ENCODE measurements around the gene MAP2K7. TPM values are rescaled to one million over a fixed set of nuclear protein-coding genes. Genes with fewer than 3 reads are reported as not detected.

MAP2K7 gene
- total and polyA plus RNA-seq, 12 donors, result 13.1 to 53.8 (median 24.6) TPM

GRCh38 chr19:7873304-7874075 lies 30.2 kb upstream of the MAP2K7 start:
- ATAC-seq (no peak), DNase-seq (no peak)
- H3K27ac ChIP-seq, result no peak overlapping the region
- intact Hi-C loops (cut with DNase I), result no loop called here
- H3K36me3 ChIP-seq, result no peaks in the 10 kb centered on the region
- 10% methylated on average over 51 to 53 of the region's 53 CpGs for WGBS, 2 donors
- no peaks in the 10 kb centered on the region for H3K9me3 ChIP-seq
- peaks cover 6 to 59% (median 36%) of the 10 kb centered on the region in 7 donors for H3K27me3 ChIP-seq
- H3K4me1 ChIP-seq, result peaks cover 8 to 54% (median 34%) of the 10 kb centered on the region in 9 donors
- TF ChIP-seq CTCF (IDR thresholded peaks at IDR 0.05), result no peak
- H3K4me3 ChIP-seq, result peak overlapping the region in 7 of 10 donors; percentile 30 to 49 (median 41)

- ATAC-seq (peak in 1 of 8 donors; percentile 19), DNase-seq (no peak)
- Histone ChIP-seq H3K27me3 (peaks cover 6 to 54% (median 36%) of the 10 kb centered on the region in 7 donors), H3K4me3 (peak within 1 kb of the TSS in 9 of 10 donors; percentile 26 to 49 (median 36)), H3K9me3 (no peaks in the 10 kb centered on the region), H3K36me3 (no peaks in the 10 kb centered on the region), H3K27ac (no peak within 1 kb of the TSS), H3K4me1 (peaks cover 2 to 46% (median 26%) of the 10 kb centered on the region in 9 donors)
- no peak for TF ChIP-seq CTCF (IDR thresholded peaks at IDR 0.05)
- intact Hi-C loops (cut with DNase I), result no loop called here
- 1% methylated on average over 79 to 88 of the region's 88 CpGs for WGBS, 2 donors
Measured at GRCh38 chr19:7874076-7874896, 29.4 kb upstream of the MAP2K7 start, which contains the start of gene PRR36. PRR36 (minus strand) TSS chr19:7874390; CDS start chr19:7873689, 701 bp downstream.

GRCh38 chr19:7874897-7875273 lies 28.8 kb upstream of the MAP2K7 start:
- 46 to 47% methylated on average over 12 of the region's 12 CpGs for WGBS, 2 donors
- no peak overlapping the region for H3K27ac ChIP-seq
- peaks cover 0 to 40% (median 20%) of the 10 kb centered on the region in 9 donors for H3K4me1 ChIP-seq
- no peak for ATAC-seq
- TF ChIP-seq CTCF (IDR thresholded peaks at IDR 0.05), result no peak
- intact Hi-C loops (cut with DNase I), result no loop called here
- H3K27me3 ChIP-seq, result peaks cover 6 to 54% (median 36%) of the 10 kb centered on the region in 7 donors
- H3K9me3 ChIP-seq, result no peaks in the 10 kb centered on the region
- H3K4me3 ChIP-seq, result peak overlapping the region in 8 of 10 donors; percentile 26 to 49 (median 38)
- no peaks in the 10 kb centered on the region for H3K36me3 ChIP-seq
- no peak for DNase-seq

- Histone ChIP-seq H3K36me3 (no peaks in the 10 kb centered on the region), H3K27ac (no peak overlapping the region), H3K9me3 (no peaks in the 10 kb centered on the region), H3K4me1 (peaks cover 0 to 20% (median 8%) of the 10 kb centered on the region in 9 donors), H3K4me3 (no peak overlapping the region), H3K27me3 (peaks cover 4 to 52% (median 32%) of the 10 kb centered on the region in 7 donors)
- 66% methylated on average over 6 of the region's 6 CpGs for WGBS, 2 donors
- intact Hi-C loops (cut with DNase I), result no loop called here
- DNase-seq (no peak), ATAC-seq (no peak)
- TF ChIP-seq CTCF (IDR thresholded peaks at IDR 0.05), result no peak
Measured at GRCh38 chr19:7877249-7877836, 26.3 kb upstream of the MAP2K7 start.
